HTERT RPE-1 (cell line): Measurements from ENCODE around the gene MICOS13.
"Not testable (repeated sequence)": the region's sequence is repeated elsewhere in the genome, so short reads cannot be mapped to it uniquely, and the experiment has no call there.

Experiments used
- in situ Hi-C: fragments of 300-500 bp; cut with MboI; formaldehyde crosslinking; loops from 4 replicates; pipeline ENCODE4 v1.14.3; 2020; ENCODE audit warnings: low sequenced_read_pairs

The MICOS13 gene, protein sequence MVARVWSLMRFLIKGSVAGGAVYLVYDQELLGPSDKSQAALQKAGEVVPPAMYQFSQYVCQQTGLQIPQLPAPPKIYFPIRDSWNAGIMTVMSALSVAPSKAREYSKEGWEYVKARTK

DNA sequence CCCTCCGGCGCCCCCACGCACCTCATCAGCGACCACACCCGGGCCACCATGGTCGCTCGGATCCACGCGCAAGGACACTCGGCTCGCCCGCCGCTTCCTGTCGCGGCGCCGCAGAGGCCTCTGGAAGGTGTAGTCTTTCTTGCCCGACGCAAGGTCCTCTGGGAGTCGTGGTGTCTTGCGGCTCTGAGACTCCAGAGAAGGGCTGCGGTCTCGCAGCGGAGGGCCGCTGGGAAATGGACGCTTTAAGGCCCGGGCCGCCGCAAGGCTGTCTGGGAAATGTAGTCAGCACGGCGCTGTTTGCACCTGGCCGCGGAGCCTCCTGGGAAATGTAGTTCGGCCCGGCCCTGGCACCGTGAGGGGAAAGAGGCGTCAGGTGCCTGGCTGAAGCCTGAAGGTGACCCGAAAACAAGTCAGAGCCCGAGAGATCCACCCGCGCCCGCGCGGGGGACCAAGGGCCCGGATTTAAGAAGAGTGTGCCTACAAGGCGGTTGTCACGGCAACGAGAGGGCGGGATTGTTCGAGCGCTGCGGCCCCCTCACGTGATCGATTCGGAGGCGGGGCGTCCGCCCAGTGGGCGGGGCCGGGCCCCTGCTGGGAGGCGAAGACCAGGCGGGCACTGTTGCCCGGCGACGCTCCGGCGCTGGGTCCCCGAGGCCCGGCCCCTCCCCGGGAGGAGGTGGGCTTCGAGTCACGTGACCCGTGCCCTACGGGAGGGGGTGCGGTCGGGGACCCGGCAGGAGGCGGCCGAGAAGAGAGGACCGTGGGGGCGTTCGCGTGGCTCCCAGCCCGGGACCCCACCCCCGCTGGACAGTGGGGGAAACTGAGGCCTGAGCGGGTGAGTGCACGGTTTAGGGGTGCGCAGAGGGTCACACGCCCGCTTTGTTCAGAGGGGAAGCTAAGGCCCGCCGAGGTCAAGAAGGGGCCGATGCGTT is at the start of gene MICOS13, which contains the start of gene HSD11B1L:
Gene MICOS13 (minus strand): TSS at position 80 of the 932 bp plus-strand sequence. CDS start 30 bp downstream, at position 50.
Gene HSD11B1L (plus strand): TSS at position 591 of the 932 bp plus-strand sequence. CDS start 3,806 bp downstream, outside the sequence.
- in situ Hi-C loops: no loop called here

DNA sequence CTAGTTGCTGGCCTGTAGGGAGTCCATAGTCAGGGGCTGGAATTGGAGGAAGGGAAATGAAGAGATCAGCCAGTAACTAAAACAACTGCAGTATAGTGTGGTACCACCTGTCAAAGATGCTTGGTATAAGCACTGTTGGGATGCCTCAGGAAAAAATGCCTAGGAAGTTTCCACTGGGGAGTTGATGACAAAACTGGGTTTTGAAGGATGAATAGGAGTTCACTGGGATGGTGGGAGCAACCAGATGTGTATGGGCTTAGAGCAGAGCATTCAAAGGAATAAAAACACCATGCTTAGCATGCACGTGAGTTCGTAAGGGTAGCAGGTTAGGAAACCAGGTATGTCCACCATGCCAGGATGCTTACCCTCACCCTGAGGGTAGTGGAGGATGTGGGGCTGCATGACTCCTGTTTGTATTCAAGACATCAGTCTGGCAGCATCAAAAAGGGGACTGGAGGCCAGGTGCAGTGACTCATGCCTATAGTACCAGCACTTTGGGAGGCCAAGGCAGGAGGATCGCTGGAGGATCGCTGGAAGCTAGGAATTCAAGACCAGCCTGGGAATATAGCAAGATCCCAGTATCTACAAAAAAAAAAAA is 47.2 kb upstream of the MICOS13 start:
- in situ Hi-C loops: no loop called here

GRCh38 chr19:5719961-5720790 is 39.9 kb upstream of the MICOS13 start, which contains the start of the genes CATSPERD and LONP1:
Gene CATSPERD (plus strand): TSS chr19:5720637. CDS start chr19:5720738, 101 bp downstream.
Gene LONP1 (minus strand): TSS chr19:5720146. CDS start chr19:5720132, 14 bp downstream.
- in situ Hi-C loops: no loop called here

DNA sequence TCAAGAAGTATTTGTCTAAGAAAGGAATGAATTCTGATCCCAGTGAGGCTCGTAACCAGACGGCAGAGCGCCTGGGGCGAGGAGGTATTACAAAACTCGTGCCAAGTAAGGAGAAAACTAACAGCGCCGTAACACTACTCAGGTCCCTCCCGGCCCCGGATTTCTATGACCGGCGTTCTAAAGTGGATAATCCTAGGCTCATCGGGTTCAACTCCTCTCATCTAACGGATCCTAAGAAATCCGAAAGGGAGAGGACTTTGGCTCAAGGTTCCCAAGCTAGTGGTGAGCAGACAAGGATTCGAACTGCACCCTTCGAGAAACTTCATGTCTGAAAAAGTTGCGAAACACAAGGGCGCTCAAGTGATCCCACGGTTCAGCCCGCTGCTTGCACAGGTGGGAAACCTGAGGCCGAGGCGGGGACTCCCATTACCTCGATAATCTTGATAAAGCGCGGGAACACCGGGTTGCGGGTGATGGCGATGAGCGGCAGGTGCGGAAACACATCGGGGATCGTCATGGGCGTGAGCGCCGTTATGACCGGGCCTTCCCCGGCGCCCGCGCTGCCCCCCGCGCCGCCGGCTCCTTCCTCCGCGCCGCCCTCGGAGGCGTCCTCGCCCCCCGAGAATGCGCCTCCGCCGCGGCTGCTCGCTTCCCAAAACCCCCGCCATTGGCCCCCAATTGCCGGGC is 39.1 kb upstream of the MICOS13 start:
- in situ Hi-C loops: no loop called here

DNA sequence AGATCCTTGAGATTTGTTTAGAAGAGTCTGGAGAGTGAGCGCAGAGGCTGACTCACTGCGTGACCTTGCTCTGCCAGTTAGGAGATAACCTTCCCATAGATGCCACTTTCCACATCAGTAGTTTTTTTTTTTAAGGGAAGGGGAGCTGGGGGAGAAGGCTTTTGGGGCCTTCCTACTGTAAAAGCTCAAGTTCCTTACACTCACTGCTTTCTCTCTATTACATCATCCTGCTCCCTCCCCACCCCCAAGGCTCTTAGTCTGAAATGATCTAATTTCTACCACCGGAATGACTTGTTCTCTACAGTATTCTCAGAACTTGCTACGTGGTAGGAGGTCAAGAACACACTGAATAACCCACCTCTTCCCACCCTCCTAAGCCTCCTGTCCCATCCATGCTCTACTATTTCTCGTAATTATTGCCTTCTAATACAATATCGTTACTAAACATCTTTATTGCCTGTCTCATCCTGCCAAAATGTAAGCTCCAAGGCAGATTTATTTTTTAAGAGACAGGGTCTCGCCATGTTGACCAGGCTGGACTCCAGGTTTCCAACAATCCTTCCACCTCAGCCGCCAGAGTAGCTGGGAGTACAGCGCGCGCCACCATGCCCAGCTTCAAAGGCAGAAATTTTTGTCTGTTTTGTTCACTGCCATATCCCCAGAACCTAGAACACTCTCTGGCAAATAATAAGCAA is 38.4 kb upstream of the MICOS13 start:
- in situ Hi-C loops: no loop called here

- in situ Hi-C loops: no loop called here
Measured at GRCh38 chr19:5718037-5718578, 37.8 kb upstream of the MICOS13 start.

DNA sequence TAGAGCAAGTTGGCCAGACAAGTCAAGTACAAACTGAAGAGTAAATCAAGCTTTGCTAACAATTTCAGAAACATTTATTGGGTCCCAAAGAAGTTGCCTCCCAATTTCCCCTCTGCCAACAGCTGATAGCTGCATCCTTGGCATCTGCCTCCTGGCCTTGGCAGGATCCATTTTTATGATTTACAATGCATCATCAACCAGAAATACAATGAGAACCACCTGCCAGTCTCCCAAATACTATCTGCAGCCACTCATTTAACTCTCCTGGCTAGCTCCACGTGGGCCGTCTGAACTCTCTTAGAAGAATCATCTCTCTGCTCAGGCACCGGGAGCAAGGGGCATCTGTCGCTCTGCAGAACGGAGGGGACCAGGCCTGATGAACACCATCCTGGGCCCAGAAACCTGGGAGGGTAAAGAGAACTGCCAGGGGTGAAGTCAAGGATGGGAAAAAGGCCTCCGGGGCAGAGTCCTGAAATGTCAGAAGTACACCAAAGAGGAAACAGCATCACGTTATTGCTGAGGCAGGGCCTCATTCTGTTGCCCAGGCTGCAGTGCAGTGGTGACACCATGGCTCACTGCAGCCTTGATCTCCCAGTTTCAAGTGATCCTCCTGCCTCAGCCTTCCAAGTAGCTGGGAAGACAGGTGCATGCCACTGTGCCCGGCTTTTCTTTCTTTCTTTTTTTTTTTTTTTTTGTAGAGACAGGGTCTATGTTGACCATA is 37.1 kb upstream of the MICOS13 start:
- in situ Hi-C loops: no loop called here

DNA sequence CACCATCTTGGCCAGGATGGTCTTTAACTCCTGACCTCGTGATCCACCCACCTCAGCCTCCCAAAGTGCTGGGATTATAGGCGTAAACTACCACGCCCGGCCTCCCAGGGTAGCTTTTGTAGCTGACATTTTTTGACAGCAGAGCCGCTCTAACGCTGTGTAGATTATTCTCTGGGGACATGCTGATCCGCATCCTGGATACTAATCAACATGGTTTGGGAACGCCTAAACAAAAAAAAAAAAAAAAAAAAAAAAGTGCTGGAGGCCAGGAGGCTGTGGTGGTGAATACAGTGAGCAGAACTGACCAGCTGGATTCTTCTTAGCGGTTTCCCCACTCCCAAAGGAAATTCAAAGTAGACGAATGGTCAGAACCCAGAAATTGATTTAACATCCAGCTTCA is 34.5 kb upstream of the MICOS13 start:
- in situ Hi-C loops: no loop called here

GRCh38 chr19:5713228-5713627 is 32.9 kb upstream of the MICOS13 start:
- in situ Hi-C loops: no loop called here

DNA sequence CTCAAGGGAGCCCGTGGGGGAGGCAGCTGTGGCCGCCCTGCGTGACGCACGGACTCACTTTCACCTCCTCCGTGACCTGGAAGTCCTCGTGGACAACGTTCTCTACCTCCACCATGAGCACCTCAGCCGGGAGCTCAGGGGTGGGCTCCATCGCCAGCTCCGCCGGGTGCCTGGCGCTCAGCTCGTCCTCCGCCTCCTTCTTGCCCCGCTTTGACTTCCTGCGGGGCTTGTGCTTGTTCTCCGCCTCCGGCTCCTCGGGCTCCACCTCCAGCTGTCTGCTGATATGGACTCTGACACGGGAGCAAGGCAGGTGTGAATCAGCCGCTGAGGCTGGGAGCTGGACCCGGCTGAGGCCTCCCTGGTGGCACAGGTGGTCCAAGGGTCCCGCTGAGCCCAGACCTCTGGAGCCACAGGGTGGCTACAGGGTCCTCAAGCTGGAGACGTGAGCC is 31.4 kb upstream of the MICOS13 start:
- in situ Hi-C loops: no loop called here

- in situ Hi-C loops: no loop called here
Measured at GRCh38 chr19:5711025-5711424, 30.7 kb upstream of the MICOS13 start.

GRCh38 chr19:5707576-5708575 is 27.6 kb upstream of the MICOS13 start:
- in situ Hi-C loops: no loop called here

GRCh38 chr19:5706876-5707573 is 26.7 kb upstream of the MICOS13 start:
- in situ Hi-C loops: no loop called here

DNA sequence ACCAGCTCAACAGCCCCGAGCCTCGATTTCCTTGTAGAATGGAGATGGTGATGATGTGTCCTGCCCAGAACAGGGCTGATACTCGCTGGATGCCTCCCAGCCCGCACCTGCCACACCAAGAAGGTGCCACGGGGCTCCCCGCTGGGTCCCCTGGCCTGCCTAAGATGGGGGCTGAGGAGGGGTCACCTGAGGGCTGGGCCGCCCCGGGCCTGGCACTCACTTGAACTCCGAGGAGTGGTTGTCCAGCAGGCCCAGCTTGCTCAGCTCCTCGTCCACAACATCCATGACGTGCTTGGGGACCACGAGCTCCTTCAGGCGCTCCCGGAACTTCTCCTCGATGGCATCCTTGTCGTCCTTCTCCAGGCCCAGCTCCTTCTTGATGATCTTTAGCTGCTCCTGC is 25.2 kb upstream of the MICOS13 start:
- in situ Hi-C loops: no loop called here

DNA sequence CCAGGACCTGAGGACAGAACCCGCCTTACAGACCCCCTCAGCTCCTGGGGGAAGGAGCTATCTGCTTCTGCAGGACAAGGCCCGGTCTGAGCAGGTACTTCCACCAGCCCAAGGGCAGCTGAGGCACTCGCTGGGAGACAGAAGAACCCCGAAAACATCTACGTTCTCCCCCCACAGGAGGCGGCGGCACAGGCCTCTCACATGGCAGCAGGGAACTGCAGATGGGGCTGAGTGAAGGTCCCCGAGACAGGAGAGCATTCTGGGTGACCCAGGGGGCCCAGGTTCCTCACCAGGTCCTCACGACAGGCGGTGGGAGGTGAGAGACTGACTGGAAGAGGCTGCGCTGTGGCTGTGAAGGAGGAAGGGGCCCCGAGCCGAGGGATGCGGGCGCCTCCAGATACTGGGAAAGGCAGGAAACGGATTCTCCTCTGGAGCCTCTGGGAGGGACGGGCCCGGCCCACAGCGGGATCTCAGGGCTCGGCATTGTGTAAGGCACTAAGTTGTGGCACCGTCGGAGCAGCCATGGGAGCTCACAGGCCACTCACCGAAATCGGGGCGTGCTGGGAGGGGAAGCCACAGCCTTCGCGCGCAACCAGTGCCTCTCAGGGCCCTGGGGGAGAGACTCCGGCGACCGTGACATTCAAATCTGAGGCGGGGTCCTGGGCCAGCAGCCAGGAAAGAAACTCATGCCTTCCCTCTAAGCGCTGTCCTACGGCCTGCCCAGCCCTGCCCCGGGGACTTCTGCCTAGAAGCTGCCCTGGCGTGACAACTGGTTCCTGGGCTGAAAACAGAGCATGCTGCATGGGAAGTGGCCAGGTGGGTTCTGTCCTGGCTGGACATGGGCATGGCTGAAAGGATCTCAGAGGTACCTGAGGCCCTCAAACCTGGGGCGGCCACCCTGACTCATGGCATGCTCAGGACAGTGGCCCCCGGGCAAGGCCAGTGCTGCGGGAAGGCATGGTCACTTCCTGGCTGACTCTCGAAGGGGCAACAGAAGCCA is 23.8 kb upstream of the MICOS13 start:
- in situ Hi-C loops: no loop called here

DNA sequence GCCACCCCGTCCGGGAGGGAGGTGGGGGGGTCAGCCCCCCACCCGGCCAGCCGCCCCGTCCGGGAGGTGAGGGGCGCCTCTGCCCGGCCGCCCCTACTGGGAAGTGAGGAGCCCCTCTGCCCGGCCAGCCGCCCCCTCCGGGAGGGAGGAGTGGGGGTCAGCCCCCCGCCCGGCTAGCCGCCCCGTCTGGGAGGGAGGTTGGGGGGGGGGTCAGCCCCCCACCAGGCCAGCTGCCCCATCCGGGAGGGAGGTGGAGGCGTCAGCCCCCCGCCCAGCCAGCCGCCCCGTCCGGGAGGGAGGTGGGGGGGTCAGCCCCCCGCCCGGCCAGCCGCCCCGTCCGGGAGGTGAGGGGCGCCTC is 21.7 kb upstream of the MICOS13 start:
- in situ Hi-C loops: not testable (repeated sequence)
